ENCODE data around the gene C1orf35. TPM values are rescaled to one million over a fixed set of nuclear protein-coding genes. Genes with fewer than 3 reads are reported as not detected.
A peak's percentile ranks its signal among the peaks of the same experiment; 100 is the strongest.

C1orf35 gene
- total RNA-seq, 1 experiment from 2014 or later: 24.9 TPM

GRCh38 chr1:228109962-228110488 lies 6.9 kb upstream of the C1orf35 start:
- TSS peak; percentile 78 for BruUV-seq (replicated peaks)
- Histone ChIP-seq H3K9me3 (ENCODE audit: control insufficient read depth, insufficient read depth, low read depth, low read length) (no peaks in the 10 kb centered on the region), H3K36me3 (ENCODE audit: control insufficient read depth, insufficient read depth, low read length) (peaks cover 2% of the 10 kb centered on the region; the same call in 1 of the 2 replicates), H3K27ac (ENCODE audit: low read length) (peak overlapping the region; percentile 67), H3K4me1 (ENCODE audit: control insufficient read depth, insufficient read depth, low read length) (peaks cover 5% of the 10 kb centered on the region; the same call in 1 of the 2 replicates), H3K4me3 (ENCODE audit: low read depth in 2 of 2, low read length in 2 of 2) (peak overlapping the region; percentile 94 to 100), H3K27me3 (ENCODE audit: control insufficient read depth, insufficient read depth, low read length) (no peaks in the 10 kb centered on the region)
- no peak for DNase-seq (ENCODE audit: low read depth, low spot score)
- CTCF ChIA-PET: interaction anchor here (0.6 kb wide), 1 partner anchor 21 kb away, joined by 3 read pairs; no protein-coding TSS in a partner anchor
- in situ Hi-C loops (cut with HindIII; ENCODE audit: low pct_unique_long_range_greater_than_20kb, low sequenced_read_pairs): no loop called here
- no peak for TF ChIP-seq REST (IDR thresholded peaks at IDR 0.05; ENCODE audit: insufficient read depth in 1 of 2, low read depth in 2 of 2, low read length in 1 of 2)
- no peak for TF ChIP-seq POLR2AphosphoS5 (IDR thresholded peaks at IDR 0.05; ENCODE audit: low read depth, low read length)
- TF ChIP-seq TCF7L2 (IDR thresholded peaks at IDR 0.05; ENCODE audit: low read depth, low read length): no peak
- TF ChIP-seq CTCF (IDR thresholded peaks at IDR 0.05): no peak
- POLR2A ChIA-PET: no interaction called here
- ATAC-seq: no peak
- intact Hi-C loops (cut with micrococcal nuclease; ENCODE audit: unreplicated experiment): no loop called here

- Histone ChIP-seq H3K4me3 (ENCODE audit: low read depth in 2 of 2, low read length in 2 of 2) (peak within 1 kb of the TSS; percentile 94 to 100), H3K27ac (ENCODE audit: low read length) (peak within 1 kb of the TSS; percentile 86), H3K9me3 (ENCODE audit: control insufficient read depth, insufficient read depth, low read depth, low read length) (no peaks in the 10 kb centered on the region), H3K36me3 (ENCODE audit: control insufficient read depth, insufficient read depth, low read length) (peaks cover 2% of the 10 kb centered on the region; the same call in 1 of the 2 replicates), H3K27me3 (ENCODE audit: control insufficient read depth, insufficient read depth, low read length) (no peaks in the 10 kb centered on the region), H3K4me1 (ENCODE audit: control insufficient read depth, insufficient read depth, low read length) (peaks cover 11% of the 10 kb centered on the region)
- ChIA-PET POLR2A (no interaction called here), CTCF (interaction anchor here (0.6 kb wide), 1 partner anchor 21 kb away, joined by 3 read pairs; no protein-coding TSS in a partner anchor)
- DNase-seq (ENCODE audit: low read depth, low spot score) (peak; percentile 76), ATAC-seq (peak; percentile 96)
- no TSS peak for BruUV-seq (replicated peaks)
- TF ChIP-seq CTCF (IDR thresholded peaks at IDR 0.05) (no peak; the same call in 1 of the 2 replicates), SIN3A (IDR thresholded peaks at IDR 0.05; ENCODE audit: borderline replicate concordance, insufficient read depth, low read depth, low read length) (peak; percentile 76; the same call in 1 of the 2 replicates), REST (IDR thresholded peaks at IDR 0.05; ENCODE audit: insufficient read depth in 1 of 2, low read depth in 2 of 2, low read length in 1 of 2) (peak in 1 of 2 experiments; percentile 44; a peak in 1 of 4 replicates), POLR2AphosphoS5 (IDR thresholded peaks at IDR 0.05; ENCODE audit: low read depth, low read length) (peak; percentile 89), TCF7L2 (IDR thresholded peaks at IDR 0.05; ENCODE audit: low read depth, low read length) (peak; percentile 57; the same call in 1 of the 2 replicates)
- in situ Hi-C loops (cut with HindIII; ENCODE audit: low pct_unique_long_range_greater_than_20kb, low sequenced_read_pairs) (no loop called here), intact Hi-C loops (cut with micrococcal nuclease; ENCODE audit: unreplicated experiment) (no loop called here)
Measured at GRCh38 chr1:228109073-228109961, 6.2 kb upstream of the C1orf35 start, which contains the start of gene MRPL55. MRPL55 (minus strand) TSS chr1:228109299; CDS start chr1:228108260, 1,039 bp downstream.
